GM12892 (cell line): ENCODE results near the gene WDFY1.

Source experiments
- POLR2A ChIP-seq: IDR thresholded peaks from 2 replicates; pipeline ENCODE4 v1.6.1; 2011; ENCODE audit warnings: low read depth, low read length, control low read depth
- POLR2AphosphoS5 ChIP-seq: IDR thresholded peaks from 2 replicates; pipeline ENCODE4 v1.6.1; 2011; ENCODE audit warnings: low read depth, low read length, control low read depth

DNA sequence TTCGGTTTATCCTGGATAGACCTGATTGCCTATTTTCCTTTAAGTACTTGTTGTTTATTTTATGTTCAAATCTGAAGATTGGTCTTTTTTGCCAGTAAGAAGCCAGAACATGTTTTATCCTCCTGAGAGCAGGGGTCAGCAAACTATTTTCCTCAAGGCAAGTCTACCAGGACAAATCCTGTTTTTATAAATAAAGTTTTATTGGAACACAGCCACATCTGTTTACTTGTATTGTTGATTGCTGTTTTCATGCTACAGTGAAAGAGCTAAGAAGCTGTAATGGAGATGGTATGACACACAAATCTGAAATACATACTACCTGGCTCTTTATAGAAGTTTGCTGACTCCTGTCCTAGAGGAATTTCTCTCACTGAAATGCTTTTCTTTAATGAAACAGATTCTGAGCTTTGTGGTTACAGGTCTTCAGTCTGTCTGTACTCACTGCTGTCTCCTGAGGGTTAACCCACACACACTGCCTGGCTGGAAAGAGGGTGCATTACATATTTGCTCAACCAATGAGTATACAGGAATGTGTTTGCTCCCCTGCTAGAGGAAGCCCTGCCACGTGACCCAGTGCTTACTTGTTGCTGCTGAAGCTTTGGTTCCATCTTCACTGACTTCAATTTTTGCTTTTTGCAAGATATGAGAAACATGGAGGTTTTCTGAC is 34.7 kb upstream of the WDFY1 start:
- TF ChIP-seq POLR2A (no peak), POLR2AphosphoS5 (no peak)
